HG03521 (cell line): ENCODE data around the gene BLOC1S3.

ENCODE experiments used
- ATAC-seq: cut with Tn5 transposase; IDR thresholded peaks from one replicate; pipeline ENCODE4 v1.9.1; 2021; ENCODE audit warnings: mild to moderate bottlenecking, moderate library complexity; ENCODE audit not compliant: unreplicated experiment

The BLOC1S3 gene

GRCh38 chr19:45179072-45179891 lies 698 bp downstream of the BLOC1S3 start:
- ATAC-seq: no peak

- no peak for ATAC-seq
Measured at GRCh38 chr19:45179892-45180370, 1.3 kb downstream of the BLOC1S3 start.

- no peak for ATAC-seq
Measured at GRCh38 chr19:45180936-45181335, 2.4 kb downstream of the BLOC1S3 start.

DNA sequence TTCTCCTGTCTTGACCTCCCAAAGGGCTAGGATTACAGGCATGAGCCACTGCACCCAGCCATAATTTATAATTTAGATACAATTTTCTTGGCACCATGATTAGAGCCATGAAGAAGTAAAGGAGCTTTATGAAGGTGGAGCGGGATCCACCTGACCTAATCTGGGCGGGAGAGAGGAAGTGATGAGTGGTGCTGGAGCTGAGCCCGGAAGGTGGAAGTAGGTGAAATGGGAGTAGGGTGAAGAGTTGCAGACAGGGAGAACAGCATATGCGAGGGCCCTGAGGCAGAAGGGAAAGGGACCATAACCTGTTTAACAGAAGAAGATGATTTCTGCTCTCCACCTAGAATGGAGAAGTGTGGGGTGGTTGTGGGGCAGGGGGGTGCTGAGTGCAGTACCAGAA lies 4.2 kb downstream of the BLOC1S3 start:
- no peak for ATAC-seq

DNA sequence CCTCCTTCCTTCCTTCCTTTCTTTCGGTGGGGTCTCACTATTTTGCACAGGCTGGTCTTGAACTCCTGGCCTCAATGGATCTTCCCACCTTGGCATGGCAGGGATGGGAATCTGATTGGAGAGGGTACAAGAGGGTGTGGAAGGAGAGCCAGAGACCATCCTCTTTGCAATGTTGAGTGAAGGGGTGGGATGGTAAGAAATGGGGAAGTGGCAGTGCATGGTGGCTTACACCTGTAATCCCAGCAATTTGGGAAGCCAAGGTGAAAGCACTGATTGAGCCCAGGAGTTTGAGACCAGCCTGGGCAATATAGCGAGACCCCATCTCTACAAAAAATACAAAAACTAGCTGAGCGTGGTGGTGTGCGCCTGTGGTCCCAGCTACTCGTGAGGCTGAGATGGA lies 5.5 kb downstream of the BLOC1S3 start:
- ATAC-seq: no peak

DNA sequence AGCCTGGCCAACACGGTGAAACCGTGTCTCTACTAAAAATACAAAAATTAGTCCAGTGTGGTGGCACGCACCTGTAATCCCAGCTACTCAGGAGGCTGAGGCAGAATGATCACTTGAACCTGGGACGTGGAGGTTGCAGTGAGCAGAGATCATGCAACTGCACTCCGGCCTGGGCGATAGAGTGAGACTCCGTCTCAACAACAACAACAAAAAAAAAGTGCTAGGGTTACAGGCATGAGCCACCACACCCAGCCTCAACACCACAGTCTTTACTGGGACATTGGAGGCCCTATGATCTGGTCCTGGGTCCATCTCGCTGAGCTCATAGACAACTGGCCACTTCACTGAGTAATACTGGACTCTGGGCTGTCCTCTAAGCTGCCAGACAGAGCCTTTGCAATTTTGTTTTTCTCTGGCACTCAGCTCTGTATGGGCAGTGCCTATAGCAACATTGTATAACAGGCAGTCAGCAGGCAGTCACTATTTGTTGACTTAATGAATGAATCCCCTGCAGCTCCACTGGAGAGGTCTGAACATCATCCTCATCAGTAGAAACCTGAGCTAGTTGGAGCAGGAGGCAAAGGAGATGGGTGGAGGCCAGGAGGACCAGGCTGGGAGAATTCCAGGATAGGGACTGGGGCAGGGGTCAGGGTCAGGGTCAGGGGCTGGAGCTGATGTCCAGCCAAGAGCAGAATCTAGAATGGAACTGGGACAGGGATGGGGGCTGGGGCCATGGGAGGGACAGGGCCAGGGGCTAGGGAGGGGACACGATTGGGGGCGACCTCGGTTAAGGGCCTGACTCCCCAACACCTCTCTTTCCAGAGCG lies 8.1 kb downstream of the BLOC1S3 start:
- ATAC-seq: no peak

- no peak for ATAC-seq
Measured at GRCh38 chr19:45187421-45188100, 9.0 kb downstream of the BLOC1S3 start.

GRCh38 chr19:45189971-45190370 lies 11.4 kb downstream of the BLOC1S3 start:
- no peak for ATAC-seq

DNA sequence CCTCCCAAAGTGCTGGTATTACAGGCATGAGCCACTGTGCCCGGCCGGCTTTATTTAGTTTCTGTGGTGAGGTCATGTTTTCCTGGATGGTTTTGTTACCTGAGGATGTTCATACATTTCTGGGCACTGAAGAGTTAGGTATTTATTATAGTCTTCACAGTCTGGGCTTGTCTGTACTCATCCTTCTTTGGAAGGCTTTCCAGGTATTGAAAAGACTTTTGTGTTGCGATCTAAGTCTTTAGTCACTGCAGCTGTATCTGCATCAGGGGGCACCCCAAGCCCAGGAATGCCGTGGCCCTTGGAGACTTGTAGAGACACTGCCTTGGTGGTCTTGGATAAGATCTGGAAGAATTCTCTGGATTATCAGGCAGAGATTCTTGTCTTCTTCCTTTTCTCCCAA lies 12.8 kb downstream of the BLOC1S3 start:
- no peak for ATAC-seq

- ATAC-seq: no peak
Measured at GRCh38 chr19:45195764-45196163, 17.2 kb downstream of the BLOC1S3 start.

DNA sequence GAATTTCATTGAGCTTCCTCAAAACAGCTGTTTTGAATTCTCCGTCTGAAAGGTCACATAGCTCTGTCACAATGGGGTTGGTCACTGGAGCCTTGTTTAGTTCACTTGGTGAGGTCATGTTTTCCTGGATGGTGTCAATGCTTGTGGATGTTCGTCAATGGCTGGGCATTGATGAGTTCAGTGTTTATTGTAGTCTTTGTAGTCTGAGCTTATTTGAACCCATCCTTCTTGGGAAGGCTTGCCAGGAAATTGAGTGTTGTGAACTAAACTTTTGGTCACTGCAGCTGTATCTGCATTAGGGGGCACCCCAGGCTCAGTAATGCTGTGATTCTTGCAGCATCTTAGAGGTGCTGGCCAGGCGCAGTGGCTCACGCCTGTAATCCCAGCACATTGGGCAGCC lies 22.0 kb downstream of the BLOC1S3 start:
- ATAC-seq: no peak

- ATAC-seq: no peak
Measured at GRCh38 chr19:45202637-45203036, 24.1 kb downstream of the BLOC1S3 start.

- no peak for ATAC-seq
Measured at GRCh38 chr19:45205810-45206209, 27.2 kb downstream of the BLOC1S3 start.

- no peak for ATAC-seq
Measured at GRCh38 chr19:45206328-45206727, 27.7 kb downstream of the BLOC1S3 start.

DNA sequence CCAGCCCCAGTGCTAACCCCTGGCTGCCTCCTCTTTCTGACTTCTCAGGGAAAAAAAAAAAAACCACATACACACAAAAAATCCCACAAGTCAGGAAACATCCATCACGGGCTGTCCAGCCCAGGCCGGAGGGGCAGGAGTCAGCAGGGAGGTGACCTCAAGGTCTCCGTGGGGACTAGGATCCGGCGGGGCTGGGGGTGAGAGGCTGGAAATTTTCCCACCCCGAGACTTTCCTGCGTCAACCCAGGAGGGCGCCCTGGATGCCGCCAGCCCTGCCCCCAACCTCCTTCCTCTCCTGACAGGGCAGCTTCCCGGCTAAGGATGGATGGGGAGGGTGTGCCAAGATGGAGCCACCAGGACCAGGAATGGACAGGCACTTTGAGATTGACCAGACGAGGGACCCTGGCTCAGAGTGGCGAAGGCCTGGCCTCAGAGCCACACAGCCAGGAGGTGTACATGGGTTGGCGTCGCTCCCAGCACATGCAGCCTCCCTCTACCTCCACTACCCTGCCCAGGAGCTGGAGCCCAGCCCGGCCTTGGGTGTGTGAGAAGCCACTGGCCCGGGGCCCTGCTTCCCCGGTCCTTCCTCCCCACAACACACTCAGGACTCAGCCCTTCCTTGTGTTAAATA lies 33.3 kb downstream of the BLOC1S3 start:
- ATAC-seq: no peak

DNA sequence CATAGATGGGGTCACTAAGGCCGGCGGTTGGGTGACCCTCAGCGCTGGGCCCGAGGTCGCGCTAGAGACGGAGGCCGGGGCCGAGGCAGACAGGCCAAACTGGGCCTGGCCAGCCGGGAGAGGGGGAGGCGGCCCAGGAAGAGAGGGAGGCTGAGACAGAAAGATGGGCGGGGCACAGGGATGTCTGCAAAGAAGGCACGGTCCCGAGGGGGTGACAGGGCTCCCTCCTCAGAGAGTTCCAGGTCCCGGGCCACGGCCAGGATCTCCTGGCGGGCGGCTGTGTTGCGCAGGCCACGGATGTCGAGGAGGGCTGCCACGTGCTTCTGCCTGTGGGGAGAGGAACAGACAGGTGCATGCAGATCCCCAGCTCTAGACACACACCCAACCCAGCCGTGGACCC lies 34.4 kb downstream of the BLOC1S3 start:
- no peak for ATAC-seq

DNA sequence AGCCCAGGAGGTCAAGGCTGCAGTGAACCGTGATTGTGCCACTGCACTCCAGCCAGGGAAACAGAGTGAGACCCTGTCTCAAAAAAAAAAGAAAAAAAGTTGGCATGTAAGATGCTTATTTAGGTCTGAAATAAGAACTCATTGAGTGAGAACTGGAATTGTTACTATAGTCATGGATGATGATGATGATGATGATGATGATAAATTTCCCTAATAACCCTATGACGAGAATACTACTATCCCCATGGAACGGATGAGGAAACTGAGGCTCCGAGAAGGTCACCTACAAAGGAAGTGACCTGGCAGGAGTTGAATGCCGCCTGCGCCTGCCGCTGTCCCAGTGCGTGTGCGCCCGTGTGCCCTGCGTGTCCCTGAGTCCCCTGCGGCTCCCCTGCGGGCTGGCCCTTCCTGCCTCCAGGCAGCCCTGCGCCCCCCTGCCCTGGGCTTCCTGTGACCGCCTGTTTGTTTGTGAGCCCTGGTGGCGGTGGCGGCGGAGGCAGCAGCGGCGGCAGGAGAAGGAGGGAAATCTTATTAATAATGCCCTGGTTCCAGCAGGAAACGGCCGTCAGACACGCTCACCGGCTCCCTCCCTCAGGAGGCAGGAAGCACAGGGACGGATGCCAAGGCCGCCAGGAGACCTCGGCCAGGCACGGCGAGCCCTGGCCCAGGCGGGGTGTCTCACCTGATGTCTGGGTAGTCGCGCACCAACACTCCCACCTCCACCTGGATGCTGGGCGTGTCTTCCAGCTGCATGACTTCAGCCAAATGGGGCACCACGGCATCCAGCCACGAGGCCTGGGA lies 37.0 kb downstream of the BLOC1S3 start:
- no peak for ATAC-seq

DNA sequence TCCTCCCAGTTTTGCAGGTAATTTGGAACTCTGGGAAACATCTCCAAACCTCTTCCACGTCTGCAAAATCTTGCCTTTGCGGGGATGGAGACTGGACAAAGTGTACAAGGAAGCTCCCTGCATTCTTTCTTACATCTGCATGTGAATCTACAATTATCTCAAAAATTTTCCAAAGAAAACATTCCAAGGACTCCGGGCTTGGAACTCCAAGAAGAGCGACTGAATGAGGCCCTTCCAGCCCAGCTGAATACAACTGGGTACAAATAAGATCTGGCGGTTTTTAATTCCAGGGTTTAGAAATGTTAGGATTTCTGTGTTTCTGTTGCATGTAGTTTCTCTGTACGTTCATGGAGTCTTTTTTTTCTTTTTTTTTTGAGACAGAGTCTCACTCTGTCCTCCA lies 38.1 kb downstream of the BLOC1S3 start:
- ATAC-seq: no peak

GRCh38 chr19:45217193-45217956 lies 38.8 kb downstream of the BLOC1S3 start:
- no peak for ATAC-seq
